NCI-H1105 treated with DMSO at 0.1 percent for 48 hours (cell line): ENCODE results near the gene CSF3R.
A peak's percentile ranks its signal among the peaks of the same experiment; 100 is the strongest.
"Not testable (repeated sequence)": the region's sequence is repeated elsewhere in the genome, so short reads cannot be mapped to it uniquely, and the experiment has no call there.

Experiments used
- DNase-seq: peaks from one replicate; lab custom pipeline; 2025; lab: John Stamatoyannopoulos, UW

The CSF3R gene

GRCh38 chr1:36481771-36482723, 666 bp downstream of the CSF3R start:
- no peak for DNase-seq

GRCh38 chr1:36481091-36481490, 1.6 kb downstream of the CSF3R start:
- DNase-seq = no peak

GRCh38 chr1:36480161-36480560, 2.6 kb downstream of the CSF3R start:
- DNase-seq = no peak

- DNase-seq = no peak
Observed at GRCh38 chr1:36479505-36480051, 3.1 kb downstream of the CSF3R start.

GRCh38 chr1:36477615-36478014, 5.1 kb downstream of the CSF3R start:
- not testable (repeated sequence) for DNase-seq

GRCh38 chr1:36476945-36477344, 5.8 kb downstream of the CSF3R start:
- DNase-seq = no peak

- no peak for DNase-seq
Observed at GRCh38 chr1:36475910-36476604, 6.7 kb downstream of the CSF3R start.

- no peak for DNase-seq
Observed at GRCh38 chr1:36475341-36475740, 7.4 kb downstream of the CSF3R start.

- no peak for DNase-seq
Observed at GRCh38 chr1:36472656-36473055, 10.1 kb downstream of the CSF3R start.

- DNase-seq = no peak
Observed at GRCh38 chr1:36471830-36472641, 10.7 kb downstream of the CSF3R start.

GRCh38 chr1:36469163-36469562, 13.6 kb downstream of the CSF3R start:
- no peak for DNase-seq

GRCh38 chr1:36467700-36468455, 14.8 kb downstream of the CSF3R start:
- no peak for DNase-seq

- no peak for DNase-seq
Observed at GRCh38 chr1:36467027-36467410, 15.7 kb downstream of the CSF3R start.

- no peak for DNase-seq
Observed at GRCh38 chr1:36466370-36467026, 16.2 kb downstream of the CSF3R start.

- no peak for DNase-seq
Observed at GRCh38 chr1:36465731-36466369, 16.9 kb downstream of the CSF3R start.

GRCh38 chr1:36464605-36465393, 17.9 kb downstream of the CSF3R start:
- DNase-seq = peak; percentile 92

GRCh38 chr1:36463803-36464604, 18.7 kb downstream of the CSF3R start, which contains the start of gene MRPS15:
Gene MRPS15 (minus strand): TSS chr1:36464384. CDS start chr1:36464275, 109 bp downstream.
- peak; percentile 94 for DNase-seq

- DNase-seq = no peak
Observed at GRCh38 chr1:36463463-36463802, 19.3 kb downstream of the CSF3R start.

- no peak for DNase-seq
Observed at GRCh38 chr1:36458910-36459309, 23.8 kb downstream of the CSF3R start.
